PC-9 (cell line): ENCODE data around the gene PRXL2B.

Experiments
- CTCF ChIP-seq: fragments of 200-600 bp; sonication (generic); conservative IDR thresholded peaks from 2 replicates; pipeline ENCODE4 v1.6.1; 2017; ENCODE audit warnings: mixed run types, antibody characterized with exemption, mild to moderate bottlenecking, moderate library complexity
- EZH2 ChIP-seq: fragments of 200-600 bp; sonication (generic); IDR thresholded peaks from 2 replicates; pipeline ENCODE4 v1.8.0; 2017; ENCODE audit warnings: antibody characterized with exemption, low read depth

GRCh38 chr1:2594641-2595131, 8.1 kb downstream of the PRXL2B start:
- TF ChIP-seq CTCF: no peak
- no peak for TF ChIP-seq EZH2
